K562 (cell line): Measurements from ENCODE around the gene QRICH1.

Experiments used
- ATF2 ChIP-seq: sonication (generic); formaldehyde crosslinking; IDR thresholded peaks from 2 replicates; pipeline ENCODE4 v1.8.1; 2022; ENCODE audit warnings: missing genetic modification reagents
- CTCF ChIP-seq, 3 experiments: IDR thresholded peaks in 2 of 3; conservative IDR thresholded peaks in 1 of 3; 2 replicates each; pipeline ENCODE4 v1.5.1; 2011 to 2012; ENCODE audit warnings: low read length in 3 of 3, mild to moderate bottlenecking in 3 of 3, control low read depth in 2 of 3, improper control_type of control experiment in 1 of 3, inconsistent platforms in 1 of 3, low read depth in 1 of 3, mixed read lengths in 1 of 3, moderate library complexity in 1 of 3; ENCODE audit not compliant: insufficient read depth in 2 of 3
- HDAC6 ChIP-seq: IDR thresholded peaks from 2 replicates; pipeline ENCODE4 v1.6.1; 2012; ENCODE audit warnings: low read depth, mild to moderate bottlenecking, control low read depth, inconsistent platforms, low read length, moderate library complexity
- KAT7 ChIP-seq: sonication (generic); formaldehyde crosslinking; IDR thresholded peaks from 2 replicates; pipeline ENCODE4 v1.8.0; 2022; ENCODE audit warnings: missing genetic modification reagents, mild to moderate bottlenecking, borderline replicate concordance
- MAZ ChIP-seq, 2 experiments: fragments of 450-650 bp in 1 of 2; sonication (generic) in 1 of 2; formaldehyde crosslinking; IDR thresholded peaks in 1 of 2; conservative IDR thresholded peaks in 1 of 2; 2 replicates each; pipeline versions ENCODE4 v1.4.0 to v1.5.0; 2020; ENCODE audit warnings: mild to moderate bottlenecking in 1 of 2, missing genetic modification reagents in 1 of 2
- MEF2D ChIP-seq: conservative IDR thresholded peaks from 2 replicates; pipeline ENCODE4 v1.6.1; 2016; ENCODE audit warnings: low read depth, missing genetic modification characterization, missing compliant biosample characterization
- NFATC3 ChIP-seq: fragments of 450-650 bp; IDR thresholded peaks from 2 replicates; pipeline ENCODE4 v1.6.1; 2017; ENCODE audit warnings: mild to moderate bottlenecking
- POLR2A ChIP-seq: fragments of 450-650 bp; conservative IDR thresholded peaks from 2 replicates; pipeline ENCODE4 v1.6.1; 2016
- RCOR1 ChIP-seq, 2 experiments: IDR thresholded peaks; 2 replicates each; pipeline ENCODE4 v1.6.1; 2012; ENCODE audit warnings: low read depth in 2 of 2, low read length in 2 of 2, borderline replicate concordance in 1 of 2, improper control_type of control experiment in 1 of 2
- SIN3A ChIP-seq, 2 experiments: fragments of 150-350 bp in 1 of 2; IDR thresholded peaks; 2 replicates each; pipeline ENCODE4 v1.6.1; 2011 to 2016; ENCODE audit warnings: borderline replicate concordance in 2 of 2, low read depth in 2 of 2, low read length in 2 of 2, mild to moderate bottlenecking in 2 of 2, moderate library complexity in 2 of 2; ENCODE audit not compliant: control insufficient read depth in 1 of 2
- SMC3 ChIP-seq: conservative IDR thresholded peaks from 2 replicates; pipeline ENCODE4 v1.6.1; 2011; ENCODE audit warnings: low read depth, low read length, improper control_type of control experiment; ENCODE audit not compliant: insufficient read depth
- USF2 ChIP-seq: sonication (generic); formaldehyde crosslinking; IDR thresholded peaks from 2 replicates; pipeline ENCODE4 v1.5.0; 2020; ENCODE audit warnings: missing genetic modification reagents
- ZFP36 ChIP-seq: fragments of 150-350 bp; IDR thresholded peaks from 2 replicates; pipeline ENCODE4 v1.6.1; 2018; ENCODE audit warnings: low read length, low read depth; ENCODE audit not compliant: partially characterized antibody
- TF ChIP-seq, protein P1 (sequence below), 2 experiments: IDR thresholded peaks; 2 replicates each; pipeline ENCODE4 v1.6.1; 2012; ENCODE audit warnings: improper control_type of control experiment in 2 of 2, low read depth in 2 of 2, low read length in 2 of 2, borderline replicate concordance in 1 of 2

DNA sequence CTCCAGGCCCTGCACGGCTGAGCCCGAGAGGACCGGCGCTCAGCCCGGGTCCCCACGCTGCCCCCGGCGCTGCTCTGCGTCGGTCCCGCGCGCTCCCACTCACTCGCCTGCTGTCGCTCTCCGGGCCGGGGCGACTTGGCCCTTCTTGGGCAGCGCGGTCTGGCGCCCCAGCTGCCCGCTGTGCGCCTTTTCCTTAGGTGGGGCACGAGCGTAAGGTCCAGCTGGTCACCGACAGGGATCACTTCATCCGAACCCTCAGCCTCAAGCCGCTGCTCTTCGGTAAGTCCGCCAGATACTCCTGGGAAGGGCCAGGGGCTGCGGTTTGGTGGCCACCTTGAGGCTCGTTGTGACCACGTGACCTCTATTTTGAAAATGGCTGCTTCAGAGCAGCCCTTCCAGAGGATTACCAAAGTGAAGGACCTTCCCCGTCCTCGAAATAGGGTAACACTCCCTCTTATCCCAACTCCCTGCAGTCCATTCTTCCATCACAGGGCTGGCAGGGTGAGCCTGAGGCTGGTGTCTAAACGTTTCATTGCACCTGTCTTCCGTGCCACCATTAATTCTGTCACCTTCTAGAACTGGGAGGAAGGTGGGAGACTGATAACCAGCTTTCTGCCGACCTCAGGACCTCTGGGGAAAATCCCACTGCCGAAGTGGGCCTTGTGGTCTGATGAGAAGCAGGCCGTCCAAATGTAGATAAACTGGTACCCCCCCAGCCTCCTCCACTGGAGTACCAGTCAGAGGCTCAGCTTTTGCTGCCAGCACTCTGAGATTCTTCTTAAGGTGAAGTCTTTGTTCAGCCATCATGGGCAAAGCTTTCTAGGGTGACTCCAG, 103.0 kb downstream of the QRICH1 start:
- TF ChIP-seq, protein P1, sequence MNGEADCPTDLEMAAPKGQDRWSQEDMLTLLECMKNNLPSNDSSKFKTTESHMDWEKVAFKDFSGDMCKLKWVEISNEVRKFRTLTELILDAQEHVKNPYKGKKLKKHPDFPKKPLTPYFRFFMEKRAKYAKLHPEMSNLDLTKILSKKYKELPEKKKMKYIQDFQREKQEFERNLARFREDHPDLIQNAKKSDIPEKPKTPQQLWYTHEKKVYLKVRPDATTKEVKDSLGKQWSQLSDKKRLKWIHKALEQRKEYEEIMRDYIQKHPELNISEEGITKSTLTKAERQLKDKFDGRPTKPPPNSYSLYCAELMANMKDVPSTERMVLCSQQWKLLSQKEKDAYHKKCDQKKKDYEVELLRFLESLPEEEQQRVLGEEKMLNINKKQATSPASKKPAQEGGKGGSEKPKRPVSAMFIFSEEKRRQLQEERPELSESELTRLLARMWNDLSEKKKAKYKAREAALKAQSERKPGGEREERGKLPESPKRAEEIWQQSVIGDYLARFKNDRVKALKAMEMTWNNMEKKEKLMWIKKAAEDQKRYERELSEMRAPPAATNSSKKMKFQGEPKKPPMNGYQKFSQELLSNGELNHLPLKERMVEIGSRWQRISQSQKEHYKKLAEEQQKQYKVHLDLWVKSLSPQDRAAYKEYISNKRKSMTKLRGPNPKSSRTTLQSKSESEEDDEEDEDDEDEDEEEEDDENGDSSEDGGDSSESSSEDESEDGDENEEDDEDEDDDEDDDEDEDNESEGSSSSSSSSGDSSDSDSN (IDR thresholded peaks at IDR 0.05; ENCODE audit: borderline replicate concordance in 1 of 2, low read depth in 2 of 2, low read length in 2 of 2) = no peak
- no peak for TF ChIP-seq MAZ (CRISPR knock-in tag; conservative IDR thresholded peaks at IDR 0.05 in 1 of 2, IDR thresholded peaks at IDR 0.05 in 1 of 2)
- TF ChIP-seq MEF2D (tag) = no peak
- no peak for TF ChIP-seq CTCF (IDR thresholded peaks at IDR 0.05 in 2 of 3, conservative IDR thresholded peaks at IDR 0.05 in 1 of 3; ENCODE audit: insufficient read depth in 2 of 3, low read depth in 1 of 3, low read length in 3 of 3)
- TF ChIP-seq NFATC3 = no peak
- TF ChIP-seq ATF2 (CRISPR knock-in tag) = no peak
- no peak for TF ChIP-seq SMC3
- no peak for TF ChIP-seq SIN3A (IDR thresholded peaks at IDR 0.05; ENCODE audit: borderline replicate concordance in 2 of 2, control insufficient read depth in 1 of 2, low read depth in 2 of 2, low read length in 2 of 2)
- TF ChIP-seq ZFP36 = no peak
- TF ChIP-seq USF2 = no peak
- no peak for TF ChIP-seq KAT7
- no peak for TF ChIP-seq POLR2A
- TF ChIP-seq RCOR1 (IDR thresholded peaks at IDR 0.05; ENCODE audit: borderline replicate concordance in 1 of 2, low read depth in 2 of 2, low read length in 2 of 2) = no peak
- TF ChIP-seq HDAC6 = no peak
